ENCODE results near the gene KCNJ14.
A peak's percentile ranks its signal among the peaks of the same experiment; 100 is the strongest.
"Not testable (repeated sequence)": the region's sequence is repeated elsewhere in the genome, so short reads cannot be mapped to it uniquely, and the experiment has no call there.

Gene KCNJ14

DNA sequence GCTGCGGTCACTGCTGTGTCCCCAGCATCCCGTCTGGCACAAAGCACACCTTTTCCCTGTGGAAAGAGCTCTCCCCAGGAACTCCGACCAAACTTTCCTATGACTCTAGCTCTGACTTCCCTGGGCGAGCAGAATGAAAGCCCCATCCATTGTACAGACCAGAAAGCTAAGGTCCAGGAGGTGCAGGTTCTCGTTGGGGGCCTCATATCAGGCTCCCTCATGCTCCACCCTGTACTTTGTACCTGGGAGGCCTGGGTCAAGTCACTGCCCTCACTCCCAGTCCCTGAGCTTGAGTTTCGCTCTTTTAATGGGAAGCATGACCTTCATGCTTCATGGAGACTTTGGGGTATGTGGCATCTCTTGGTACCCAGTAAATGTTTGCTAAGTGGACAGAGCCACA, 32.2 kb downstream of the KCNJ14 start:
- peaks cover 9% of the 10 kb centered on the region for H3K4me1 ChIP-seq
- H3K9ac ChIP-seq: no peak overlapping the region
- H3K36me3 ChIP-seq (ENCODE audit: control insufficient read depth, insufficient read depth, low read length): no peaks in the 10 kb centered on the region
- no peak overlapping the region for H3K4me3 ChIP-seq (ENCODE audit: low read depth, low read length)
- H2AFZ ChIP-seq: no peak overlapping the region
- peak overlapping the region; percentile 50 for H3K4me2 ChIP-seq (ENCODE audit: low read length)
- no peak overlapping the region for H3K27ac ChIP-seq
- TF ChIP-seq, protein P1, sequence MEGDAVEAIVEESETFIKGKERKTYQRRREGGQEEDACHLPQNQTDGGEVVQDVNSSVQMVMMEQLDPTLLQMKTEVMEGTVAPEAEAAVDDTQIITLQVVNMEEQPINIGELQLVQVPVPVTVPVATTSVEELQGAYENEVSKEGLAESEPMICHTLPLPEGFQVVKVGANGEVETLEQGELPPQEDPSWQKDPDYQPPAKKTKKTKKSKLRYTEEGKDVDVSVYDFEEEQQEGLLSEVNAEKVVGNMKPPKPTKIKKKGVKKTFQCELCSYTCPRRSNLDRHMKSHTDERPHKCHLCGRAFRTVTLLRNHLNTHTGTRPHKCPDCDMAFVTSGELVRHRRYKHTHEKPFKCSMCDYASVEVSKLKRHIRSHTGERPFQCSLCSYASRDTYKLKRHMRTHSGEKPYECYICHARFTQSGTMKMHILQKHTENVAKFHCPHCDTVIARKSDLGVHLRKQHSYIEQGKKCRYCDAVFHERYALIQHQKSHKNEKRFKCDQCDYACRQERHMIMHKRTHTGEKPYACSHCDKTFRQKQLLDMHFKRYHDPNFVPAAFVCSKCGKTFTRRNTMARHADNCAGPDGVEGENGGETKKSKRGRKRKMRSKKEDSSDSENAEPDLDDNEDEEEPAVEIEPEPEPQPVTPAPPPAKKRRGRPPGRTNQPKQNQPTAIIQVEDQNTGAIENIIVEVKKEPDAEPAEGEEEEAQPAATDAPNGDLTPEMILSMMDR (IDR thresholded peaks at IDR 0.05): no peak
- H3K79me2 ChIP-seq: no peaks in the 10 kb centered on the region
- H3K27me3 ChIP-seq (ENCODE audit: control insufficient read depth, insufficient read depth, low read length): no peaks in the 10 kb centered on the region
- no peaks in the 10 kb centered on the region for H3K9me3 ChIP-seq (ENCODE audit: control insufficient read depth, low read length)

GRCh38 chr19:48487948-48488347, 32.6 kb downstream of the KCNJ14 start:
- H3K4me3 ChIP-seq (ENCODE audit: low read depth, low read length): no peak overlapping the region
- H3K4me1 ChIP-seq: peaks cover 9% of the 10 kb centered on the region
- H3K4me2 ChIP-seq (ENCODE audit: low read length): peak overlapping the region; percentile 50
- H3K9me3 ChIP-seq (ENCODE audit: control insufficient read depth, low read length): no peaks in the 10 kb centered on the region
- peak overlapping the region; percentile 40 for H3K27ac ChIP-seq
- no peak overlapping the region for H3K9ac ChIP-seq
- no peaks in the 10 kb centered on the region for H3K79me2 ChIP-seq
- TF ChIP-seq, protein P1 (IDR thresholded peaks at IDR 0.05): no peak
- no peaks in the 10 kb centered on the region for H3K27me3 ChIP-seq (ENCODE audit: control insufficient read depth, insufficient read depth, low read length)
- H2AFZ ChIP-seq: no peak overlapping the region
- no peaks in the 10 kb centered on the region for H3K36me3 ChIP-seq (ENCODE audit: control insufficient read depth, insufficient read depth, low read length)

DNA sequence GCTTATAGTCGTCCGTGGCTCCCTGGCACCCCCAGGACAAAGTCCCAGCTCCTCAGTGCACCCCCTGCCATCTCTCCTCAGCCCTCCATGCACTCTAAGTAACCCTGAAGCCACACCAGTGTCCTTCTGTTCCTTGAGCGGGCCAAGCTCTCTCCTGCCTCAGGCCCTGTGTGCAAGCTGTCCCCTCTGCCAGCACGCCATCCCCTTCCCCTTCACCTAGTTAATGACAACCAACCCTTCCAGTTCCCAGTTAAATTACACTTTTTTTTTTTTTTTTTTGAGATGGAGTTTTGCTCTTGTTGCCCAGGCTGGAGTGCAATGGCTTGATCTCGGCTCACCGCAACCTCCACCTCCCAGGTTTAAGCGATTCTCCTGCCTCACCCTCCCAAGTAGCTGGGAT, 33.1 kb downstream of the KCNJ14 start:
- not testable (repeated sequence) for H3K9me3 ChIP-seq (ENCODE audit: control insufficient read depth, low read length); H2AFZ ChIP-seq; H3K36me3 ChIP-seq (ENCODE audit: control insufficient read depth, insufficient read depth, low read length); H3K27me3 ChIP-seq (ENCODE audit: control insufficient read depth, insufficient read depth, low read length); H3K79me2 ChIP-seq; H3K9ac ChIP-seq; H3K4me2 ChIP-seq (ENCODE audit: low read length); H3K4me1 ChIP-seq; H3K4me3 ChIP-seq (ENCODE audit: low read depth, low read length)
- H3K27ac ChIP-seq: peak overlapping the region; percentile 40

- Histone ChIP-seq H3K4me2 (ENCODE audit: low read length) (no peak overlapping the region), H3K27ac (no peak overlapping the region), H2AFZ (no peak overlapping the region), H3K36me3 (ENCODE audit: control insufficient read depth, insufficient read depth, low read length) (no peaks in the 10 kb centered on the region), H3K4me1 (peaks cover 9% of the 10 kb centered on the region), H3K9me3 (ENCODE audit: control insufficient read depth, low read length) (no peaks in the 10 kb centered on the region), H3K9ac (no peak overlapping the region), H3K27me3 (ENCODE audit: control insufficient read depth, insufficient read depth, low read length) (no peaks in the 10 kb centered on the region), H3K79me2 (no peaks in the 10 kb centered on the region), H3K4me3 (ENCODE audit: low read depth, low read length) (no peak overlapping the region)
- TF ChIP-seq, protein P1 (IDR thresholded peaks at IDR 0.05): peak; percentile 94
Measured at GRCh38 chr19:48489608-48490216, 34.3 kb downstream of the KCNJ14 start.

DNA sequence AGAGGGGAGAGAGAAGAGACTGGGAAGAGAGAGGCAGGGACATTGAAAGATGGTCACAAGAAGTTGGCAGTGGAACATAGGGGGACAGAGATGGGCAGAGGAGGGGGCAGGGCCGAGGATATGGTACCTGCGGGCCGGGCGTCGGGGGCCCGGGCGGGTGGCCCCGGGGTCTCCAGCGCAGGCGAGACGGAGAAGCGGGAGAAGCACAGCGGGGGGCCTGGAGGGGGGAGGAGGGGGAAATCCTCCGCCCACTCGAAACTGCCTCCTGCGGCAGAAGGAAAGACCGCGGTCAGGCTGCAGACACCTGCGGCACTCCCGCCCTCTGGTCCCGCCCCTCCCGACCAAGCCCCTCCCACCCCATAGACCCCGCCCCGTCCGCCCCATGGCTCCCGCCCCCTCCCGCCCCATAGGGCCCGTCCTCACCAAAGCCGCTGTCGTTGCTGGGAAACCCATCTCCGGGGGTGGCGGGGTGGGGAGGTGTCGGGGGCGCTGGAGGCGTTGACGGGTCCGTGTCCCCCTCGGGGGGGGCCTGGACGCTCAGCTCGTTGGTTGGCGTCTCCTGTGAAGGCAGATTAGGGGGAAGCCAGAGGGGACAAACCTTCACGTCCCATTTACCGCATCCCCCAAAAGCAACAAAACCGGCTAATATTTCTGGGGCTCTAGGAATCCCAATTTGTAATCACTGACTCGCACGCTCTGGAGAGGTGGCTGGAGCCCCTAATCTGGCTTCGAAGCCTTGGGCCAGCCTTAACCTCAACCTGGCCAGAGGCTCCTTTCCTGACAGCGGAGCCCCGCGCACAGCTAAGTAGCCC, 35.8 kb downstream of the KCNJ14 start:
- H3K4me2 ChIP-seq (ENCODE audit: low read length): no peak overlapping the region
- no peaks in the 10 kb centered on the region for H3K79me2 ChIP-seq
- TF ChIP-seq, protein P1 (IDR thresholded peaks at IDR 0.05): no peak
- no peaks in the 10 kb centered on the region for H3K9me3 ChIP-seq (ENCODE audit: control insufficient read depth, low read length)
- no peak overlapping the region for H2AFZ ChIP-seq
- no peaks in the 10 kb centered on the region for H3K27me3 ChIP-seq (ENCODE audit: control insufficient read depth, insufficient read depth, low read length)
- H3K36me3 ChIP-seq (ENCODE audit: control insufficient read depth, insufficient read depth, low read length): no peaks in the 10 kb centered on the region
- H3K4me1 ChIP-seq: peaks cover 9% of the 10 kb centered on the region
- H3K9ac ChIP-seq: no peak overlapping the region
- no peak overlapping the region for H3K4me3 ChIP-seq (ENCODE audit: low read depth, low read length)
- H3K27ac ChIP-seq: no peak overlapping the region
